ENCODE data around the gene ANKRD34C. TPM values are rescaled to one million over a fixed set of nuclear protein-coding genes. Genes with fewer than 3 reads are reported as not detected.

Gene ANKRD34C
- total RNA-seq, 2 experiments from 2014 or later, result not detected

GRCh38 chr15:79299126-79299840 lies 16.8 kb downstream of the ANKRD34C start:
- ATAC-seq (ENCODE audit: poor library complexity) (no peak), DNase-seq (no peak)
- H3K9me3 Mint-ChIP-seq, result no peaks in the 10 kb centered on the region
- H3K27ac Mint-ChIP-seq, result no peak overlapping the region
- Histone ChIP-seq H3K27me3 (ENCODE audit: control insufficient read depth in 1 of 2, insufficient read depth in 2 of 2, low read length in 2 of 2) (peaks cover 7 to 24% of the 10 kb centered on the region in 2 experiments), H3K36me3 (ENCODE audit: insufficient read depth, low read length) (no peaks in the 10 kb centered on the region), H3K27ac (ENCODE audit: low read depth in 1 of 2, low read length in 2 of 2) (no peak overlapping the region), H3K4me3 (ENCODE audit: low read length) (no peak overlapping the region), H3K4me1 (ENCODE audit: insufficient read depth, low read length) (no peaks in the 10 kb centered on the region), H3K9me3 (ENCODE audit: control insufficient read depth in 1 of 2, insufficient read depth in 1 of 2, low read length in 2 of 2) (no peaks in the 10 kb centered on the region)
- intact Hi-C loops (cut with DNase I, micrococcal nuclease), result no loop called here
- H3K36me3 Mint-ChIP-seq (ENCODE audit: low read depth), result no peaks in the 10 kb centered on the region
- H3K4me1 Mint-ChIP-seq (ENCODE audit: low read depth), result no peaks in the 10 kb centered on the region
- CTCF ChIA-PET, result no interaction called here
- no peak overlapping the region for H3K4me3 Mint-ChIP-seq
- peaks cover 49% of the 10 kb centered on the region for H3K27me3 Mint-ChIP-seq
- POLR2A ChIA-PET, result no interaction called here
- TF ChIP-seq CTCF (IDR thresholded peaks at IDR 0.05), result no peak

GRCh38 chr15:79299841-79300235 lies 17.3 kb downstream of the ANKRD34C start:
- Histone ChIP-seq H3K27ac (ENCODE audit: low read depth in 1 of 2, low read length in 2 of 2) (no peak overlapping the region), H3K36me3 (ENCODE audit: insufficient read depth, low read length) (no peaks in the 10 kb centered on the region), H3K27me3 (ENCODE audit: control insufficient read depth in 1 of 2, insufficient read depth in 2 of 2, low read length in 2 of 2) (peaks cover 7 to 24% of the 10 kb centered on the region in 2 experiments), H3K9me3 (ENCODE audit: control insufficient read depth in 1 of 2, insufficient read depth in 1 of 2, low read length in 2 of 2) (no peaks in the 10 kb centered on the region), H3K4me3 (ENCODE audit: low read length) (no peak overlapping the region), H3K4me1 (ENCODE audit: insufficient read depth, low read length) (no peaks in the 10 kb centered on the region)
- TF ChIP-seq CTCF (IDR thresholded peaks at IDR 0.05), result no peak
- no peak for ATAC-seq (ENCODE audit: poor library complexity)
- ChIA-PET CTCF (no interaction called here), POLR2A (no interaction called here)
- H3K4me1 Mint-ChIP-seq (ENCODE audit: low read depth), result no peaks in the 10 kb centered on the region
- no peak overlapping the region for H3K27ac Mint-ChIP-seq
- DNase-seq, result no peak
- intact Hi-C loops (cut with DNase I, micrococcal nuclease), result loop anchor here in 1 of 2 experiments (10.0 kb wide), 1 partner anchor 555 kb away; no protein-coding TSS in a partner anchor
- H3K27me3 Mint-ChIP-seq, result peaks cover 54% of the 10 kb centered on the region
- no peaks in the 10 kb centered on the region for H3K9me3 Mint-ChIP-seq
- no peak overlapping the region for H3K4me3 Mint-ChIP-seq
- no peaks in the 10 kb centered on the region for H3K36me3 Mint-ChIP-seq (ENCODE audit: low read depth)

DNA sequence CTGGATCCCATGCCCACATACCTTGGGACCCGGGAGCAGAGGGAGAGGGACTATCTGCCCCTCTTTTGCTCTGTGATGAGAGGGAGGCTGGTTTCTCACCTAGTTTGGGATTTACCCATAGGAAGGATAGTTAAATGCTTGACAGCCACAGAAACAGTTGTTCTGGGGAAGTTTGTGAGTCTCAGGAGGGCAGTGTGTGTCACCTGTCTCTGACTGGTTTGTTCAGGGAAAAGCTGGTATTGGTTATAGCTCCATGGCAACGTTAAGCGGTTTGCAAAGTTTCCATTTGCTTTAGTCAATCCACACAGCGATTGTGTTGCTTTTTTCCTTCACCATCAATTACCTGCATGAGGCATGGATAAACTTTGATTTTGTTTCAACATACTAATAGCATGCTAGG lies 24.7 kb downstream of the ANKRD34C start:
- TF ChIP-seq CTCF (IDR thresholded peaks at IDR 0.05), result no peak
- no peak overlapping the region for H3K27ac ChIP-seq (ENCODE audit: low read depth in 1 of 2, low read length in 2 of 2)
- H3K4me1 ChIP-seq (ENCODE audit: insufficient read depth, low read length), result peaks cover 16% of the 10 kb centered on the region
- ChIA-PET POLR2A (no interaction called here), CTCF (interaction anchor here (1.0 kb wide), 1 partner anchor 10 kb away, joined by 3 read pairs; no protein-coding TSS in a partner anchor)
- ATAC-seq (ENCODE audit: poor library complexity), result no peak
- Mint-ChIP-seq H3K27me3 (peaks cover 37% of the 10 kb centered on the region), H3K4me3 (no peak overlapping the region), H3K27ac (no peak overlapping the region), H3K9me3 (no peaks in the 10 kb centered on the region), H3K4me1 (ENCODE audit: low read depth) (peaks cover 17% of the 10 kb centered on the region), H3K36me3 (ENCODE audit: low read depth) (peaks cover 13% of the 10 kb centered on the region)
- no peaks in the 10 kb centered on the region for H3K36me3 ChIP-seq (ENCODE audit: insufficient read depth, low read length)
- no peak overlapping the region for H3K4me3 ChIP-seq (ENCODE audit: low read length)
- no peak for DNase-seq
- peaks cover 0 to 11% of the 10 kb centered on the region in 2 experiments for H3K27me3 ChIP-seq (ENCODE audit: control insufficient read depth in 1 of 2, insufficient read depth in 2 of 2, low read length in 2 of 2)
- no peaks in the 10 kb centered on the region for H3K9me3 ChIP-seq (ENCODE audit: control insufficient read depth in 1 of 2, insufficient read depth in 1 of 2, low read length in 2 of 2)
- intact Hi-C loops (cut with DNase I, micrococcal nuclease), result loop anchor here in 1 of 2 experiments (10.0 kb wide), 1 partner anchor 548 kb away; no protein-coding TSS in a partner anchor
